Chondrocyte (in vitro differentiated cells): ENCODE measurements around the gene ASB8. TPM values are rescaled to one million over a fixed set of nuclear protein-coding genes. Genes with fewer than 3 reads are reported as not detected.

ENCODE experiments used
- DNase-seq: peaks from one replicate; pipeline ENCODE4 v3.0.0; 2021; ENCODE audit warnings: mixed read lengths, low spot score
- H3K27ac Mint-ChIP-seq: one replicate; pipeline ENCODE4 v1.8.0; 2021; ENCODE audit warnings: mild to moderate bottlenecking, moderate library complexity, mixed read lengths; ENCODE audit not compliant: unreplicated experiment
- H3K27me3 Mint-ChIP-seq: 2 replicates; pipeline ENCODE4 v1.8.0; 2021; ENCODE audit warnings: low read depth, mixed read lengths
- H3K36me3 Mint-ChIP-seq: 2 replicates; pipeline ENCODE4 v1.8.0; 2021; ENCODE audit warnings: low read depth, mixed read lengths
- H3K4me1 Mint-ChIP-seq: 2 replicates; pipeline ENCODE4 v1.8.0; 2021; ENCODE audit warnings: low read depth, mild to moderate bottlenecking, mixed read lengths
- H3K4me3 Mint-ChIP-seq: one replicate; pipeline ENCODE4 v1.8.0; 2021; ENCODE audit warnings: mild to moderate bottlenecking, moderate library complexity, mixed read lengths; ENCODE audit not compliant: unreplicated experiment
- H3K9me3 Mint-ChIP-seq: 2 replicates; pipeline ENCODE4 v1.8.0; 2021; ENCODE audit warnings: low read depth, mixed read lengths
- total RNA-seq: library from RNA; stranded (reverse); gene quantifications from 3 replicates; pipeline ENCODE4 v1.2.1, GENCODE V29; 2021
- TF ChIP-seq, protein P1 (sequence below): fragments of 200-600 bp; sonication (generic); IDR thresholded peaks from 2 replicates; pipeline ENCODE4 v1.5.0; 2021; ENCODE audit warnings: antibody characterized with exemption, mild to moderate bottlenecking, moderate library complexity

ASB8 gene
- total RNA-seq, 1 donor from 2014 or later, result 24.7 TPM

DNA sequence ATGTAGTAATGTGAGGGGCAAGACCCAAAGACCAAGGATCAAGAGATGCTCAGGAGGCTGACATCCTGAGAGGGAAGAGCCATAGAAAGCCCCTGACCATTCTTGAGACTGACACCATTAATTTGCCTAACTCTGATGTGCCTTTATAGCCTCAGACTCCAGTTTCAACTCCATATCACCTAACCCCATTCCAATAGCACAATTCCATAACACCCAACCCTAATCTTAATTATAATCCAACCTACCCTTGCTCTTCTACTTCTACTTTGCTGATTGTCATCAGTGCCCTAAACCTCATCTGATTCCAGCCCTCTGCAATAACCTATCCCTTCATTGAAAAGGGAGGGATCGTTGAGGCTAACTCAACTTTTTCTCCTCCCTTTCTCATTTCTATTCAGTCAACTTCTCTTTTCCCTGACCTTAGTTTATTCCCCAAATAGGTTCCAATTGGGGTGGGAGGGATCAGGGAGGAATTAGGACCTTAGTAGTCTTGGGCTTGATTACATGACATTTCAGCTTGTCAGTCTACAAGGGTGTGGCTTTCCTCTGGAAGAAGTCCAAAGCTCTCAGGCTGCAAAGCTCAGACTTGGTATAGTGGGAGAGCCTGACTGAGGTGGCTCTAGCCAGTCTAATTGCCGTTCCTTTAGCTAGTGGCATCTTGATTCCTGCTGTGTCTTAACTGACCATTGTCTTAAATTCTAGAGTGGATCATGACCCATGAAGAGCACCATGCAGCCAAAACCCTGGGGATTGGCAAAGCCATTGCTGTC, 35.1 kb downstream of the ASB8 start:
- Mint-ChIP-seq H3K27me3 (no peaks in the 10 kb centered on the region), H3K4me1 (peaks cover 24% of the 10 kb centered on the region), H3K27ac (no peak overlapping the region), H3K9me3 (no peaks in the 10 kb centered on the region), H3K4me3 (no peak overlapping the region), H3K36me3 (peaks cover 16% of the 10 kb centered on the region)
- no peak for DNase-seq
- TF ChIP-seq, protein P1, sequence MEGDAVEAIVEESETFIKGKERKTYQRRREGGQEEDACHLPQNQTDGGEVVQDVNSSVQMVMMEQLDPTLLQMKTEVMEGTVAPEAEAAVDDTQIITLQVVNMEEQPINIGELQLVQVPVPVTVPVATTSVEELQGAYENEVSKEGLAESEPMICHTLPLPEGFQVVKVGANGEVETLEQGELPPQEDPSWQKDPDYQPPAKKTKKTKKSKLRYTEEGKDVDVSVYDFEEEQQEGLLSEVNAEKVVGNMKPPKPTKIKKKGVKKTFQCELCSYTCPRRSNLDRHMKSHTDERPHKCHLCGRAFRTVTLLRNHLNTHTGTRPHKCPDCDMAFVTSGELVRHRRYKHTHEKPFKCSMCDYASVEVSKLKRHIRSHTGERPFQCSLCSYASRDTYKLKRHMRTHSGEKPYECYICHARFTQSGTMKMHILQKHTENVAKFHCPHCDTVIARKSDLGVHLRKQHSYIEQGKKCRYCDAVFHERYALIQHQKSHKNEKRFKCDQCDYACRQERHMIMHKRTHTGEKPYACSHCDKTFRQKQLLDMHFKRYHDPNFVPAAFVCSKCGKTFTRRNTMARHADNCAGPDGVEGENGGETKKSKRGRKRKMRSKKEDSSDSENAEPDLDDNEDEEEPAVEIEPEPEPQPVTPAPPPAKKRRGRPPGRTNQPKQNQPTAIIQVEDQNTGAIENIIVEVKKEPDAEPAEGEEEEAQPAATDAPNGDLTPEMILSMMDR, result no peak

DNA sequence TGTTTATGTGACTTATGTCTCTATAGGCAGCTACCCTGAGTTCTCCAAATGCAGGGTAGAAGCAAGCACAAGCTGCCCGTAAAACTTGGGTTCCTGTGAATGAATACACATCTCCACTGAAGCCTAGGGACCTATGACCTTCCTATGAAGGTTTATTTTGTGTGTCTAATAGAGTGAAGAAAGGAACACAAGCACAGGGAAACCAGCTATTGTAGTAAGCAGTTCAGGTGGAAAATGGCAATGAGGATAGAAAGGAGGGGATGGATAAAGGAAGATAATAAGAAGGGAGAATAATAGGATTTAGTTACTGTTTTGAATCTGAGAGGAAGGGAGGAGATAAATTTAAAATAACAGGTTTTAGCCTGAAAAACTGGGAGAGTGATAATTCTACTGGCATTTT, 35.8 kb downstream of the ASB8 start:
- Mint-ChIP-seq H3K4me3 (no peak overlapping the region), H3K9me3 (no peaks in the 10 kb centered on the region), H3K36me3 (peaks cover 11% of the 10 kb centered on the region), H3K4me1 (peaks cover 24% of the 10 kb centered on the region), H3K27me3 (peaks cover 2% of the 10 kb centered on the region), H3K27ac (no peak overlapping the region)
- no peak for DNase-seq
- TF ChIP-seq, protein P1, result no peak

DNA sequence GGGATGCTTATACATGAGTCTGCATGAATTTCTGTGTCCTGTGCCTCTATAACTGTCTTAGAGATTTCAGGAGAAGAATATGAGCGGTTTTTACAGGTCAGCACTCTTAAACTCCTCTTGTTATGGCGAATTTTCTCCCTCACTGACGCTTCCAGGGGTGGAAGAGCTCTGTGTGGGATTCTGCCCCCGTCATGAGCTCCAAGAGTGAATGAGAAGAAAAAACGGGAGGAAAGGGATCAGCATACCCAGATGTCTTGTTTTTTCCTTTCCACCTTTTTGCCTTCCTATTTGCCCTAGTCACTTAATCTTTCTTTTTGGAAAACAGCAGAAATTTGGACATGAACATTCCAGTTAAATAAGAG, 37.5 kb downstream of the ASB8 start:
- peak overlapping the region; percentile 99 for H3K4me3 Mint-ChIP-seq
- H3K36me3 Mint-ChIP-seq, result peaks cover 6% of the 10 kb centered on the region
- peak overlapping the region; percentile 77 for H3K27ac Mint-ChIP-seq
- H3K4me1 Mint-ChIP-seq, result peaks cover 24% of the 10 kb centered on the region
- peaks cover 6% of the 10 kb centered on the region for H3K27me3 Mint-ChIP-seq
- no peak for DNase-seq
- TF ChIP-seq, protein P1, result no peak
- H3K9me3 Mint-ChIP-seq, result no peaks in the 10 kb centered on the region

DNA sequence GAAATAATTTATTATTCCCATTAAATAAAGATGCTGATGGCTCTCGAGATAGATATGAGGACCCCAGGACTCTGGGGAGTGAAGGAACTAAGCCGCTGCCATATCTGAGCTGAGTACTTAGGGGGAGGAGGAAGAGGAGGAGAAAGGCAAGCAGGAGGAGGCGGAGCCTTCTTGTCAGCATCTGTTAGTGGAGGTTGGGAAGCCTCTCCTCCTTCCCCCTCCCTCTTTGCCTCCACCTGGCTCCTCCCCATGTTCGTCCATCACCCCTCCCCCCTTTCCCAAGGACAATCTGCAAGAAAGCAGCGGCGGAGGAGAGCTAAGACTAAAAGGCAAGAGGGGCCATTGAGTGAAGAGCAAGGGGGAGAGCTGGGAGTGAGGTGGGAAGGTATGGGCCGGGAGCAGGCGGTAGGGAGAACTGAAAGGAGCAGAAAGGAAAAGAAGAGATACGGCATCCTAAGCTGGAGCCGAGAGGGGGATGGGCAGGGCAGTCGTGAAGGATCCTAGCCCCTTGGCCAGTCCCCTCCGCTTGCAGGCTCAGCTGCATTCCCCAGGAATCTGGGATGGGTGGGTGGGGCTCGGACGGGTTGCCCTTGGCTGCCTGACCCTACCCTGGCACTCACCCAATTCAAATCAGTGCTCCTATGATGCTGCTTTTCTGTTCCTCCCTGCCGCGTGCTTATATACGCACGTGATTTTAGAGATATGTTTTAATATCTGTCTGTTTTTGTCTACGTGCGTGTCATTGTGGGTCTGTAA, 38.1 kb downstream of the ASB8 start, which contains the start of gene PFKM:
Gene PFKM (plus strand): TSS at position 287 of the 756 bp plus-strand sequence. CDS start 3,411 bp downstream, outside the sequence.
- Mint-ChIP-seq H3K9me3 (no peaks in the 10 kb centered on the region), H3K36me3 (peaks cover 5% of the 10 kb centered on the region), H3K27ac (peak within 1 kb of the TSS; percentile 94), H3K4me3 (peak within 1 kb of the TSS; percentile 99), H3K4me1 (peaks cover 24% of the 10 kb centered on the region), H3K27me3 (peaks cover 12% of the 10 kb centered on the region)
- TF ChIP-seq, protein P1, result no peak
- no peak for DNase-seq

DNA sequence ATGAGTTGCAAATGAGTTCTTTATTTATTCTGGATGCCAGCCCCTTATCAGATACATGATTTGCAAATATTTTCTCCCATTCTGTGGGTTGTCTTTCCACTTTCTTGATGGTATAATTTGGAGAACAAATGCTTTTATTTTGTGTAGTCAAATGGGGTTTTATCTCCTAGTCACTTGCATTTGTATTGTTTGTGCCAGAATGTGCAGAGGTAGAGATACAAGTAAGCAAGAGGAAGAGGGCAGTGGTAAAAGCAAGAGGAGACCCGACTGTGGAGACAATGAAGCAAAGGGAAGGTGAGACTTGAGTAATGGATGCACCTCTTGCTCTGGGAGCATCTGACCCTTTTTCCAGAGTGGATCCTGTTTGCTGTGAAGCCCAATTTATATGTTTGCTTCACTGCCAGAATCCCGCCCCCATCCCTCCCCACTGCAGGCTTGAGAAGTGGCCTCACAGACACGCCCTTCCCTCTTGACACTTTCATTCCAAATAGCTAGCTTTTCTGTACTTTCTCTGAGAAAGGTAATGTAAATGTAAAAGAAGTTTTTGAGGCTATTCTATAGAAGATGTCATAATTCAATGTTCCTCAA, 38.9 kb downstream of the ASB8 start:
- Mint-ChIP-seq H3K4me1 (peaks cover 24% of the 10 kb centered on the region), H3K4me3 (peak overlapping the region; percentile 99), H3K36me3 (peaks cover 3% of the 10 kb centered on the region), H3K27me3 (peaks cover 20% of the 10 kb centered on the region), H3K27ac (no peak overlapping the region), H3K9me3 (no peaks in the 10 kb centered on the region)
- TF ChIP-seq, protein P1, result no peak
- DNase-seq, result no peak
